Measurements from ENCODE around the gene SPSB1. TPM values are rescaled to one million over a fixed set of nuclear protein-coding genes. Genes with fewer than 3 reads are reported as not detected.

SPSB1 gene
- 20.0 and 21.6 TPM in 2 replicates for total RNA-seq

DNA sequence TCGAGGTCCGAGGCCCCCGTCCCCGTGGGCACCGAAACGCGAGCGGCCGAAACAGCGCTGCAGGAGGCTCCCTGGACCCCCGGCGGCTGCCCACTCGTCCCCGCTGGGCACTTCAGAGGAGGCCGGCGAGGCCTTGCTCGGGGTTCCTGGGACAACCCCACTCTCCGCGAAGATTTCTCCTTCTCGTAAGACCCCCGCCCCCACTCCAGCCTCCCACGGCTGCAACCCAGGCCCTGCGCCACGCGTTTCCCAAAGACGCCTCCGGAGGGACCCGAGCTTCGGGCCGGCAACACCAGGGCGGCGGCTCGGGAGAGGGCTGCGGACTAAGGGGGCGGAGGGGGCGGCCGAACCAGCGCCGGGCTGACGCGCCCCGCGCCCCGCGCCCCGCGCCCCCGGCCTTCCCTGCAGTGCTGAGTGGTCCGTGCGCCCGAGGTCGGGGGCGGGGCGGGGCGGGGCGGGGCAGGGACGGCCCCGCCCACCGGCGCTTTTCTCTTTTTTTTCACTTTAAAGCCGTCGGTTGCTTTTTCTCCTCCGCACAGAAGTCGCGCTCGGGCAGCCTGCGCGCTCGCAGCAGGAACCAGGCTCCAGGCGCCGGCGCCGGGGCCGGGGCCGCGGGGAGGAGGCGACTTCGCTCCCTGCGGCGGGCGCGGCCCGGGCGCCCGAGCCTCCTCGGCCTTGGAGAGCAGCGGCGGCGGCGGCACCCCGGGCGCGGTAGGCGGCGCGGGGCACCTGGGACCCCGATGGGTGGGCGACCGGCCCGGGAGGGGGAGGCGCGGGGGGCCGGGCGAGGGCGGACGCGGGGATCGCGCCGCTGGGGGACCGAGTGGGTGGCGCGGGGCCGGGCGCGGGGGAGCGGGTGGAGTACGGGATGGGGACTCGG lies at the start of gene SPSB1:
Gene SPSB1 (plus strand): TSS at position 534 of the 880 bp plus-strand sequence. CDS start 62,998 bp downstream, outside the sequence.
- peak; percentile 81 to 85 for DNase-seq (ENCODE audit: low read depth in 2 of 2)

DNA sequence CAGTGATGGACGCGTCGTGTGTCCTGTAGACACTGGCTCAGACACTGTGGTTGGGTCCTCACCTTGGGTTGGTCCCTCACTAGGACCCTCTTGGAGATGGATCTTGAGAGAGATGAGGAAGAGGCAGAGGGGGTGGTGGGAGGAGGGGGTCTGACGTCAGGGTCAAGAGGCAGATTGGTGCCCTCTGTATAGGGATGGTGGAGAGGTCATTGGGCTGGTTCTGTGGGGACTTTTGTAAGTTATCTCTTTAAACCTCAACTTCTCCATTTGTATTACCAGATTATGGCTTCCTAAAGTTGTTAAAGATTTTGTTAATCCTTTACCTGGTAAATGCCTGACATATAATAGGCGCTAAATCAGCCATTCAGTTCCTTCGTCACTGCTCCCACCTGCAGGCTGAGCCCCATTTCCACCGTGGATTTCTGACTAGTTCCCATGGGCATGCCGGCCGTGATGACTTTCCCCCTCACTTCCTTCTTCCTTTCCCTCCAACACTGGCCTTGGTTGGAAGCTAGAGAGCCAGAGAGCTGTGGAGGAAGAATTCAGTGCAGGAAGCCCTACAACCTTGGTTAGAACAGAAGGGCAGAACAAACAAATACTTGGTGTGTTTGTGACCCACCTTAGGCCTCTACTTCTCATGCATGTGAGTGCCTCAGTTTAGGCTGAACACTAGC lies 49.5 kb upstream of the SPSB1 start:
- DNase-seq (ENCODE audit: low read depth in 2 of 2) = no peak

DNA sequence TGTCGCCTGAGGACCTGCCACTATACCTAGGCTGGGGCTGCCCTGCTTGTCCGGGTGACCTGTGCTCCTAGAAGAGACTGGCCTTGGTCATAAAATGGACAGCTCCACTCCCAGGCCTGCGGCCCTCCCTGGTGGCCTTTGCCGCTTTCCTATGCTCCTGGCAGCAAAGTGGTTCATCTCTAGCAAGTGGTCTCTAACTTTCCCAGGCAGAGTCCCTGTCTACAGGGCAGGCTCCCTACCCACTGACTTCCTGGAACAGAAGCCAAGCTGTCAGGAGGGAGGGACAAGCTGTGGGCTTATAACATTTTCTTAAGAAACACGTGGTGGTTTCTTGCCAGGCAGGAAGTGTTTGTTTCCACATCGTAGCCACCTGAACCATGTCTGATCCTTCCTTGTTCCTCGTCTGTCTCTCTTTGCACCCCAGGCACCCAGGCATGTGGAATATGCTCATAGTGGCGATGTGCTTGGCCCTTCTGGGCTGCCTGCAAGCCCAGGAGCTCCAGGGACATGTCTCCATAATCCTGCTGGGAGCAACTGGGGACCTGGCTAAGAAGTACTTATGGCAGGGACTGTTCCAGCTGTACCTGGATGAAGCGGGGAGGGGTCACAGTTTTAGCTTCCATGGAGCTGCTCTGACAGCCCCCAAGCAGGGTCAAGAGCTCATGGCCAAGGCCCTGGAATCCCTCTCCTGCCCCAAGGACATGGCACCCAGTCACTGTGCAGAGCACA lies 48.0 kb upstream of the SPSB1 start:
- peak in 1 of 2 donors; percentile 41 for DNase-seq (ENCODE audit: low read depth in 2 of 2)

DNA sequence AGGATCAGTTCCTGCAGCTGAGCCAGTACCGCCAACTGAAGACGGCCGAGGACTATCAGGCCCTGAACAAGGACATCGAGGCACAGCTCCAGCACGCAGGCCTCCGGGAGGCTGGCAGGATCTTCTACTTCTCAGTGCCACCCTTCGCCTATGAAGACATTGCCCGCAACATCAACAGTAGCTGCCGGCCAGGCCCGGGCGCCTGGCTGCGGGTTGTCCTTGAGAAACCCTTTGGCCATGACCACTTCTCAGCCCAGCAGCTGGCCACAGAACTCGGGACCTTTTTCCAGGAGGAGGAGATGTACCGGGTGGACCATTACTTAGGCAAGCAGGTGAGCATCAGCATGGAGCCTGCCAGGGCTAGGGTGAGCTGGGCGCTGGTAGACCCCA lies 47.5 kb upstream of the SPSB1 start:
- DNase-seq (ENCODE audit: low read depth in 2 of 2) = no peak

DNA sequence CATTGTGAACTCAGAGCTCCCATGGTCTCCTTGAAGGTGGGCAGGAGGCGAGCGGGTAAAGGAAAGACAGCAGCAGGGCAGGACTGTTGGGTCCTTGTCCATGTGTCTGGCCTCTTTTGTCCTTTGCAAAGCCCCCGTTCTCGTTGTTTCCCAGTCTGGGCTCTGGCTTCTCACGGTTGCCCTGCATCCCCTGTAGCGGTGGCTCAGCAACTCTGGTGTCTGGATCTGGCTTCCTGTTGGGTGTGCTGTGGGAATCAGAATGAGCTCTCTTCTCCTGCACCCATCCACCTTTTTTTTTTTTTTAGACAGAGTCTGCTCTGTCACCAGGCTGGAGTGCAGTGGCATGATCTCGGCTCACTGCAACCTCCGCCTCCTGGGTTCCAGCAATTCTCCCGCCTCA lies 47.0 kb upstream of the SPSB1 start:
- no peak for DNase-seq (ENCODE audit: low read depth in 2 of 2)

DNA sequence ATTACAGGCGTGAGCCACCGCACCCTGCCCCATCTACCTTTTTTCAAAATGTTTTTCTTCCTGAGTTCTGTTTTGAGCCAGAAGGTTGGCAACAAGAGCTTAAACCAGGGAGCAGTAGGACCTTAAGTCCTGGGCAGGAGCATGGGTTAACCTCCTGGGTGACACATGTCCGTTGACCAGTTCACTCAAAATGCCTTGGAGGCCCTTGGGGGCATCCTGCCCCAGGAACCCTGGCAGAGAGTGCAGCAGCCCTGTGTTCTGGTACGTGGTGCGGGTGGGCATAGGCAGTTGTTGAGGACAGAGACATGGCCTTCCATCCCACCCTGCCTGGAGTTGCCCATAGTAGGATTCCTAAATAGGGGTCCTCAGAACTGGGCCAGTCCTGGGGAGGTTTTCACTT lies 46.5 kb upstream of the SPSB1 start:
- no peak for DNase-seq (ENCODE audit: low read depth in 2 of 2)

DNA sequence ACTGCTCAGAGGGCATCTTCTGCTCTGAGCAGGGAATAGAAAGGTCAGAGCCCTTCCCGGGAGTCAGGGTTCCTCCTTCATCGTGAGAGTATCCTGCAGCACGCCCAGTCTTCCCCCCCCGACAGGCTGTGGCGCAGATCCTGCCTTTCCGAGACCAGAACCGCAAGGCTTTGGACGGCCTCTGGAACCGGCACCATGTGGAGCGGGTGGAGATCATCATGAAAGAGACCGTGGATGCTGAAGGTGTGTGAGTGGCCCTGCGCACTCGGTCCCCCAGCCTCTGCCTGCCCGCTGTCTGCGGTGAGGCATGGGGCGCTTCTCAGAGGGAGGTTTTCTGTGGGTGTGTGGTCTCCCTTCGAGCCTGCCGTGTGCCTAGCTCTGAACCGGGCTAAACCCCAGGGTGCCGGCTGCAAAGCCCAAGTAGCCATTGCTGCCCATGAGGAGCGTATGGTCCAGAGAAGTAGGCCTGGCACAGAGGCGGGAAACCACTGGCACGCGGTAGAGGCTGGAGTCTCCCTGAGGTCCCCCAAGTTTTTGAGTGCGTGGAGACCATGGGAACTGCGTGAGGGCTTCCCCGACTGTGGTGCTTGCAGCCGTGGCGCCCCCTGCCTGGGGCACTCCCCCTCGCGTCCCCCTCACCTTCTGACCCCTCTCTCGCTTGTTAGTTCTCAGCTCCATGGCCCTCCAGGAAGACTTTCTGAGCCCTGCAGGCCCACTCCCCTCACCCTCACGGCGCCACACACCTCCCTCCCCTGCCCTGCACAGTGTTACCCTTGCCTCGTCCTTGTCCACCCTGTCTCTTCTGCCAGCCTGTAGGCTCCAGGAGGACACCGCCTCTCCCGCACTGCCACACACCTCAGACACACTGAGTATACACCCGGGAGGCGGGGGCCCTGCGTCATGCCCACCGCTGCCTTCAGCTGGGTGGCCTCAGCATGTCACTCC lies 45.6 kb upstream of the SPSB1 start:
- no peak for DNase-seq (ENCODE audit: low read depth in 2 of 2)

DNA sequence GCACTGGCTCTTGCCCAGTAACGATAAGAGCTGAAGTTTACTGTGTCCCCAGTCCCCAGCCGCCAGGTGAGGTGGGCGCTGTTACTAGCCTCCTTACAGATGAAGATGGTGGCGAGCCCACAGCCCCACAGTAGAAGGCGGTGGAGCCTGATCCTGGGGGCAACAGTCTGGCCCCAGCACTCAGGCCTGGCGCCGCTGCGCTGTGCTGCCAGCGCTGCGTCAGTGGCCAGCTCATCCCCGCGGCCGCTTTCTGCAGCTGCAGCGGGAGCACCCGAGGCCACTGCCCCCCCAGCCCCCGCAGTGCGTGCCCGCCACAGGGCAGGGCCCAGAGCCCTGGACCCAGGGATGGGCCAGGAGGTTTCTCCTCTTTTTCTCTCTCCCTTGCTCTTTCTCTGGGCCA lies 44.8 kb upstream of the SPSB1 start:
- no peak for DNase-seq (ENCODE audit: low read depth in 2 of 2)

DNA sequence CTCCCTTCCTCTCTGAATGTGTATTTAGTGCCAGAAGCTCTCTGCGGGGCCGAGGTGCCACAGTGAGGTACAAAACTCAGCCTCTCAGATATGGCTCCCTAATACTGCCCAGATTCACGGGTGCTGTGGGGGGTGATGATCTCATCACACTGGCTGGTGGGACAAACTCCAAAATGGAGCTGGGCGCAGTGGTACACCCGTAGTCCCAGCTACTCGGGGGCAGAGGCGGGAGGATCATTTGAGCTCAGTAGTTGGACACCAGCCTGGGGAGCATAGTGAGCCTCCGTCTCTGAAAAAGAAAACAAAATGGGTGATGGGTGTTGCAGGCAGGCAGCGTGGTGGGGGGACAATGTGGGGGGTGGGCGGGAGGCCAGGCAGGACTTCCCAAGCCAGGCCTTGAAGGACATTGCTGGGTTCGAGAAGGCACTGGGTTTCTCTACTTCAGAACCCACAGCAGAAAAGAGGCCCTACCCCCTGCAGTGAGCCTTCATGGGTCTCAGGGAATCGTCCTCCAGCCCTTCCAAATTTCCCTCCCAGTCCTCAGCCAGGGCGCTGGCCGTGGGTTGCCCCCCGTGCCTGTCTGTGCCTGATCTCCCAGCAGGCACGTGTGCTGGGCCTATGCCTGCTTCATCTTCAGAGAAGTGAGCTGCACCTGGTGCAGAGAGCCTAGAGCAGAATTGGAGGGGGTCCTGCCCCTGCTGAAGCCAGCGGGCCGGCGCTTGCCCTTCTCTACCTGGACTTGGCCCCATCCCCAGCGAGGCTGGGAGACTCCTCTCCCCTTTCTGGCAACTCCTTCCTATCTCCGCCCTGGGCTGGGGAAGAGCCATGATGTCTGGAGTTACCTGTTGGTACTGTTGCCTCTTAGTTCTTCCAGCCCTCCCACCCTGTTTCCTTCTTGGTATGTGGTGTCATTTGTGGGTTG lies 44.1 kb upstream of the SPSB1 start:
- DNase-seq (ENCODE audit: low read depth in 2 of 2) = no peak

DNA sequence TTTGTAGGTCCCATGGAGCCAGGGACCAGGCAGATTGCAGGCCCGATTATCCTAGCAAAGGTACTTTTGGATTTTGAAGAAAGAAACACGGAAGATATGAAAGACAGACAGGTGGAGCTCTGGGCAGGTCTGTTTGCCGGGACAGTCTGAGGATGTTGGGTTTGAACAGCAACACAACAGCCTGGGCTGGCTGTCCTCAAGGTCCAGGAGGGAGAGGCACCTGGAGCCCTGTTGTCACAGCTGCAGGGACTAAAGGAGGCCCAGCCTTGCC lies 43.5 kb upstream of the SPSB1 start:
- DNase-seq (ENCODE audit: low read depth in 2 of 2) = no peak

DNA sequence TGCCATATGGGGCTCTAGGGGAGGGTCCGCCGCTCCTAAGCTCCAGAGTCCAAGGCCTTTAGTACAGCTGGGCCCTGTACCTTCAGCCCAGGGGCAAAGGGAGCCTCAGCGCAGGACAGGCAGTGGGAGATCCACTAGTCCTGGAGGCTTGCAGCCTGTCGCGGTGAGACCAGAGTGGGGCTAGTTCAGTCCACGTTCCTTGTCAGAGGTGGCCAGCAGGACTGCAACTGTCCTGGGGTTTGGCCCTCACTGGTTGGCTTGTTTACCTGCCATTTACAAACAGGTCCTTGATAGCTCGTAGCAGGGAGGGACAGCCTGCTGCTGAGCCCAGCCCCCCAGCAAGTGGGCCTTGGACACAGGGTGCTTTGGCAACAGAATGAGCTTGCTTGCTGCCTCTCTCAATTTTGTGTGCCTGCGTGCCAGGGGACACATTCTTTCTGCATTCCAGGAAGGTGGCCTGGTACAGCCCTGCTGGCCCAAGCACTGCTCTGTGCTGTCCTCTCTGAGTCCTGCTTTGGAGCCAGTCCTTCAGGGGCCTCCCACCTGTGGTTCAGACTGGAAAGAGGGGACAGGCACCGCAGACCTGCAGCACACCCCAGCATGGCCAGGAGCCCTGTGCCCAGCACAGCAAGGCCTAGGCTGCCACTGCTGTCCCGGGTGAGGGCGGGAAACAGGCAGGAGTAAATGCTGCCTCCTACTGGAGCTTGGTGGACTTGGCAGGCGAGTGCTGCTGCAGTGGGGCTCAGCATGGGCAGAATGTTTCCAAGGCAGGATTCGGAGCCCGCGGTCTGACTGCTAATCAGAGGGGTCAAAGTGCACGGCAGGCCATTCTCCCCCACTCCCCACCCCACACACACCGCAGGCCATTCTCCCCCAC lies 42.9 kb upstream of the SPSB1 start:
- peak; percentile 65 to 73 for DNase-seq (ENCODE audit: low read depth in 2 of 2)

DNA sequence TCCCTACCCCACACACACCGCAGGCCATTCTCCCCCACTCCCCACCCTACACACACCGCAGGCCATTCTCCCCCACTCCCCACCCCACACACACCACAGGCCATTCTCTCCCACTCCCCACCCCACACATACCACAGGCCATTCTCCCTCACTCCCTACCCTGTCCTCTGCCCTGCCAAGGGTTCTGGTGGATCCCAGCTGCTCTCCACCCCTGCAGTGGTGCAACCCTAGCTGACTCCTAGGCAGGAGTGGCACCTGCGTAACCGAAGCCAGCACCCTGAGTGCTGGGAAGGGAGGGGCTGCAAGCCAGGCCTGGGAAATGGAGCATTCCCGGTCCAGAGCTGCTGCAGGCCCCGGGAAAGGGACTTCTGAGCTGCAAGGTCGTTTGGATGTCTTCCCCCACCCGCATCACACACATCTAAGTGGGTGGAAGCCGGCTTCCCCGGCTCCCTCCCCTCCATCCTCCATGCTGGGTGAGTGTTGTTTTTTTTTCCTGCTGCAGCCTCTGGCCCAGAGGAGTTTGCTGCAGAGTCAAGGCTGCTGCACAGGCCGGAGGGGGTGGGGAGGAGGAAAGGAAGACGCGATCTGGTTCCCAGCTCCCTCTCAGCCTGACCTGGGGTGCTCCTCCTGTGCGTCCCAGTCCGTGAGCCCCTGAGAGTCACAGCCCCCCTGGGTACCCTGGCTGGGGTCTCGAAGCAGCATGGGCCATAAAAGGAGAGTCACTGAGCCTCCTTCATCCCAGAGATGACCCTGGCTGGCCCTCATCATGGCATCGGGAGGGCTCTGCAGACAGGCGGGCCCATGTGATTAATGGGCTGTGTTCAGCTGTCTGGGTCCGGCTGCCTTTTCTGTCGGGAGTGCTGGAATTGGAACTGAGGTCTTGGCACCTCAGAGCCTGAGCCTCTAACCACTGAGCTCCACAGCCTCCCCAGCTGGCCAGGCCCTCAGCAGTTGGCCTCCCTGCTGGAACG lies 42.0 kb upstream of the SPSB1 start:
- no peak for DNase-seq (ENCODE audit: low read depth in 2 of 2)

DNA sequence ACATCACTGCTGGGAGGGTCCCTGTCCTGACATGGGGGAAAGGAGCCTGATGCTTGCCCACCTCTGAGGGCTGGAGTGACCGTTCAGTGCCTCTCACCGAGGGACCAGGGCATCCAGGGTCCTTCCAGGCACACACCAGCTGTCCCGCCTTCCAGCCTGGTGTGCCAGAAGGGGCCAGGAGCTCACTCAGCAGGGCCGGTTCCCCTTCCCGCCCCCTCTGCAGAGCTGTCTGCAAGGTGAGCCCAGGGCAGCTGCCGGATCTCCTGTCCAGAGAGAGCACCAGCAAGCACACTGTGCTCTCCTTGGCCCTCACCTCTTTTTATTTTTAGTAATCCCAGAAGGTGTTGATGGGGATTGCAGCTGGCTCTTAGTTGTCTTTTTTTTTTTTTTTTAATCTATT lies 41.2 kb upstream of the SPSB1 start:
- no peak for DNase-seq (ENCODE audit: low read depth in 2 of 2)

DNA sequence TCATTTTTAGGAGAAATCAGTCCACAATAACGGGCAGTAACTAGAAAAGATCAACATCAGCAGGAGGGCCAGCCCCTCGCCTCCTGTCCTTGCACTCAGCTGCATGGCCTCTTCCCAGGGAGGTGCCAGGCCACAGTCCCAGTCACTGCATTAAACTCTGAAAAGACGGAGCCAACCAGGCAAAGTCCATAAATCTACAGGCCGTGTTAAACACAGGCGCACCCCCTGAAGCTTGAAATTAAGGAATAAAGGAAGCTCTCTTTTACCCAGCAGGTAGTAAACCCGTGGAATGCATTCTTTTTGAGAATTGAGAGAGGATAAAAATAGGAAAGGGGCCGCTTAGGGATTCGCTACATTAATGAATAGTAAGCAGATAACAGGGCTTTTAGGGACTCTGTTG lies 39.7 kb upstream of the SPSB1 start:
- no peak for DNase-seq (ENCODE audit: low read depth in 2 of 2)

DNA sequence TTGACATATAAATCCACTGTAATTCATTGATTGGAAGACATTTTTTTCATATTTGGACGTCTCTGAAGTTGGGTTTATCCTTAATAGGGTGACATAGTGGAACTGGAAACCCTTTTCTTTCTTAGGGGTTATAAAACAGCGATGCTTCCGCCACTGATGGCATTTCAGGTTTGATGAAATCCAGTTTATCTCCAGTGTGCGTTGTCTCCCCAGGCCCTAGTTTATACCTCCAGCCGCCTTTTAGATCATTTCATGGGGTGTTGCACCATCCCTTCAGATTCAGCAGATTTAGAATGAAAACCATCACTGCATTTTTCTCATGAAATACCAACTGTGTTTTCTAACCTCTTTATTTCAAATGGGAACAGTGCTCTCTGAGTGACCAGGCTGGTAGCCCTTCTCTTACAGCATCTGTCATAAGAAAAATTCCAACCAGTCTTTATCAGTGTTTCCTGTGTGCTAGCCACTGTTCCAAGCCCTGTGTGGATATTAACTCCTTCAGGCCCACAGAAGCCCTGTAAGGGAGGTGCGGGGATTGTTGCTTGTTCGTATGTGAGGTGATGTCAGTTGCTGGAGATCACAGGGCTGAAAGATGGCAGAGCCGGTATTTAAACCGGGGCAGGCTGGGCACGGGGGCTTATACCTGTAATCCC lies 39.1 kb upstream of the SPSB1 start:
- no peak for DNase-seq (ENCODE audit: low read depth in 2 of 2)

DNA sequence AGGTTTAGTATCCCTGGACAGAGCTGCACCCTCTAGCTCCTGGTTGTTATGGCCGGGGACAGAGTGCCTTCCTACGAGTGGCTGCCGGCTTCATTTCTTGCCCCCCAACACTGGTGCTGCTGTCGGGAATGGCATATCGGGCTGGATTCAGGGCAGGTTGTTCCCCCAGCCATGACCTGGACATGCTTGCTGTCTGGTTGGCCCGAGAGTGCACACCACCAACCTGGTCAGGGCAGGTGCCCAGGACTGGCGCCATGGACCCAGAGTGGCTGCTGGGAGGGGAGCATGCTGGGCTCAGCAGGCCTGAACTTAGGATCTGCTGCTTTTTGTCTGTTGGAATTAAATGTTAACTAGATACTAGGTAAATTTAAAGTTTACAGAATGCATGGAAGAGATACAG lies 36.4 kb upstream of the SPSB1 start:
- DNase-seq (ENCODE audit: low read depth in 2 of 2) = no peak

DNA sequence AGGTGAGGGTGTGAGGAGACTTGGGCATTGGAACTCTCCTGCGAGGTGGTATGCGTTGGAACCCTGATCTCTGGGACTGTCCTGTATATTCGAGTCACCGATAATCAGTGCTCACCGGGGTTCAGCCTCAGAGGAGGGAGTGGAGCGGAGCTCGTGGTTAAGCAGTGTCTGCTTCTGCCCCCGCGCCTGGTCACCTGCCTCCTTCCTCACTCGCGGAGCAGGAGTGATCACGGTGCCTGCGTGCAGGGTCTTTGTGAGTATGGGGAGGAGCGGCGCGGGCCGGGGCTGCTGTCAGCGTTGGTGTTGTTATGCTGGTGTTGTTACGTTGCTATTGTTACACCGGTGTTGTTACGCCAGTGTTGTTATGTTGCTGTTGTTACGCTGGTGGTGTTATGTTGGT lies 34.8 kb upstream of the SPSB1 start:
- no peak for DNase-seq (ENCODE audit: low read depth in 2 of 2)

DNA sequence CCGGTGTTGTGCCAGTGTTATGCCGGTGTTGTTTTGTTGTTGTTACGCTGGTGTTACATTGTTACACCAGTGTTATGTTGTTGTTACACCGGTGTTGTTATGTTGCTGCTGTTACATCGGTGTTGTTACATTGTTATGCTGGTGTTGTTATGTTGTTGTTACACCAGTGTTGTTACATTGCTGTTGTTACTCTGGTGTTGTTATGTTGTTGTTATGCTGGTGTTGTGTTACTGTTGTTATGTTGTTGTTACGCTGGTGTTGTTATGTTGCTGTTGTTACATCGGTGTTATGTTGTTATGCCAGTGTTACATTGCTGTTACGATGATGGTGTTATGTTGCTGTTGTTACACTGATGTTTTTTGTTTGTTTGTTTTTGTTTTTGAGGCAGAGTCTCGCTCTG lies 34.1 kb upstream of the SPSB1 start:
- DNase-seq (ENCODE audit: low read depth in 2 of 2) = no peak
